ENCODE measurements around the gene EYA3.

The EYA3 gene

GRCh38 chr1:27956761-27957160 lies 131.6 kb downstream of the EYA3 start:
- no peak for DNase-seq (ENCODE audit: low read depth)
- H3K4me3 ChIP-seq (ENCODE audit: low read length), result no peak overlapping the region
- TF ChIP-seq CTCF (conservative IDR thresholded peaks at IDR 0.05; ENCODE audit: low read depth, low read length), result no peak

GRCh38 chr1:27955076-27955475 lies 133.3 kb downstream of the EYA3 start:
- H3K4me3 ChIP-seq (ENCODE audit: low read length), result no peak overlapping the region
- no peak for DNase-seq (ENCODE audit: low read depth)
- TF ChIP-seq CTCF (conservative IDR thresholded peaks at IDR 0.05; ENCODE audit: low read depth, low read length), result no peak

GRCh38 chr1:27954186-27954585 lies 134.2 kb downstream of the EYA3 start:
- TF ChIP-seq CTCF (conservative IDR thresholded peaks at IDR 0.05; ENCODE audit: low read depth, low read length), result no peak
- no peak overlapping the region for H3K4me3 ChIP-seq (ENCODE audit: low read length)
- no peak for DNase-seq (ENCODE audit: low read depth)

- DNase-seq (ENCODE audit: low read depth), result no peak
- H3K4me3 ChIP-seq (ENCODE audit: low read length), result no peak overlapping the region
- TF ChIP-seq CTCF (conservative IDR thresholded peaks at IDR 0.05; ENCODE audit: low read depth, low read length), result no peak
Observed at GRCh38 chr1:27952147-27952546, 136.3 kb downstream of the EYA3 start.

- no peak for DNase-seq (ENCODE audit: low read depth)
- H3K4me3 ChIP-seq (ENCODE audit: low read length), result no peak overlapping the region
- no peak for TF ChIP-seq CTCF (conservative IDR thresholded peaks at IDR 0.05; ENCODE audit: low read depth, low read length)
Observed at GRCh38 chr1:27951396-27951795, 137.0 kb downstream of the EYA3 start.

GRCh38 chr1:27949027-27949426 lies 139.4 kb downstream of the EYA3 start:
- H3K4me3 ChIP-seq (ENCODE audit: low read length), result no peak overlapping the region
- TF ChIP-seq CTCF (conservative IDR thresholded peaks at IDR 0.05; ENCODE audit: low read depth, low read length), result no peak
- no peak for DNase-seq (ENCODE audit: low read depth)

- H3K4me3 ChIP-seq (ENCODE audit: low read length), result no peak overlapping the region
- no peak for TF ChIP-seq CTCF (conservative IDR thresholded peaks at IDR 0.05; ENCODE audit: low read depth, low read length)
- no peak for DNase-seq (ENCODE audit: low read depth)
Observed at GRCh38 chr1:27945020-27945419, 143.4 kb downstream of the EYA3 start.

All from retinal pigment epithelial cell (primary cell).